NCI-H2227 (cell line): Measurements from ENCODE around the gene KANSL1L.
A peak's percentile ranks its signal among the peaks of the same experiment; 100 is the strongest.

Source experiments
- DNase-seq: peaks from one replicate; lab custom pipeline; 2025; ENCODE audit not compliant: unreplicated experiment; lab: John Stamatoyannopoulos, UW

The KANSL1L gene

GRCh38 chr2:210072922-210073509 is 98.2 kb downstream of the KANSL1L start:
- peak; percentile 66 for DNase-seq

- DNase-seq: no peak
Observed at GRCh38 chr2:210072493-210072892, 98.7 kb downstream of the KANSL1L start.

- no peak for DNase-seq
Observed at GRCh38 chr2:210063306-210063705, 107.9 kb downstream of the KANSL1L start.

GRCh38 chr2:210055825-210056224 is 115.4 kb downstream of the KANSL1L start:
- no peak for DNase-seq

GRCh38 chr2:210054696-210055095 is 116.5 kb downstream of the KANSL1L start:
- no peak for DNase-seq

- no peak for DNase-seq
Observed at GRCh38 chr2:210050885-210051284, 120.3 kb downstream of the KANSL1L start.

- DNase-seq: no peak
Observed at GRCh38 chr2:210049831-210050230, 121.4 kb downstream of the KANSL1L start.

- DNase-seq: no peak
Observed at GRCh38 chr2:210046851-210047500, 124.2 kb downstream of the KANSL1L start.

GRCh38 chr2:210038078-210038477 is 133.1 kb downstream of the KANSL1L start:
- DNase-seq: no peak

GRCh38 chr2:210035679-210036078 is 135.5 kb downstream of the KANSL1L start:
- DNase-seq: no peak

- no peak for DNase-seq
Observed at GRCh38 chr2:210034087-210034683, 137.0 kb downstream of the KANSL1L start.

- DNase-seq: no peak
Observed at GRCh38 chr2:210028178-210028577, 143.0 kb downstream of the KANSL1L start.

- DNase-seq: no peak
Observed at GRCh38 chr2:210027608-210028007, 143.6 kb downstream of the KANSL1L start.

GRCh38 chr2:210022824-210023223 is 148.4 kb downstream of the KANSL1L start:
- no peak for DNase-seq

- DNase-seq: no peak
Observed at GRCh38 chr2:210020138-210020537, 151.1 kb downstream of the KANSL1L start.

- DNase-seq: no peak
Observed at GRCh38 chr2:210009896-210010295, 161.3 kb downstream of the KANSL1L start.

GRCh38 chr2:210009126-210009525 is 162.1 kb downstream of the KANSL1L start:
- no peak for DNase-seq

- no peak for DNase-seq
Observed at GRCh38 chr2:210007895-210008294, 163.3 kb downstream of the KANSL1L start.

- DNase-seq: no peak
Observed at GRCh38 chr2:210004881-210005280, 166.3 kb downstream of the KANSL1L start.

GRCh38 chr2:210003359-210003758 is 167.8 kb downstream of the KANSL1L start:
- no peak for DNase-seq

GRCh38 chr2:210002158-210003157 is 168.8 kb downstream of the KANSL1L start, which contains the start of gene RPE:
RPE (plus strand) TSS chr2:210002638; CDS start chr2:210002662, 24 bp downstream.
- DNase-seq: peak; percentile 99
